HG03095 (cell line): ENCODE results near the gene MRPL37.

Source experiments
- ATAC-seq: cut with Tn5 transposase; IDR thresholded peaks from one replicate; pipeline ENCODE4 v1.9.1; 2021; ENCODE audit warnings: moderate library complexity; ENCODE audit not compliant: unreplicated experiment

The MRPL37 gene

DNA sequence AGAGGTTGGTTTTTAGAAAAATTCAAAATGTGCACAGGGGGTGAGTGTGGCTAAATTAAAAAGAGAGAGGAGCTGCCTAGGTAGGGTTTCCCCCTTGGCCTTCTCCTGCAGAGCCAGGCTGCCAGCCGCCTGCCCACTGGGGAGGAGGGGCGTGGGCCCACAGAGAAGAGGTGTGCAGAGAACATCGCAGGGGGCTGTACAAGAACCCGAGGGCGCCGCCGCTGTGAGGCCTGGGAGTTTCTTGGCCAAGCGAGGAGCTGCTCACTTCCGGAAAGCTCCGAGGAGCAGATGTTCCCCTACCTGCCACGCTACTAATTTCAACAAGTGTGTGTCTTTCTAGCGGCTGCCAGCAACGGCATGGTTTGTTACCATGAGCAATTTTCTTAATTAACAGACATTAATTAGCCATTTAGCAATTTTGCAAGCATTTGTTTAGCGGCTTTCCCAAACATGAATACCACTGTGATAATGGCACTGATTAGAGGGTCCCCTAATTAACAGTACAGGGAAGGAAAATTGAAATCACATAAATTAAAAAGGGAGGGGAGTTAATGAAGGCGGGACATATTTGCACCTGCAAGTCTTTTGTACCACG is 59.7 kb downstream of the MRPL37 start:
- no peak for ATAC-seq

DNA sequence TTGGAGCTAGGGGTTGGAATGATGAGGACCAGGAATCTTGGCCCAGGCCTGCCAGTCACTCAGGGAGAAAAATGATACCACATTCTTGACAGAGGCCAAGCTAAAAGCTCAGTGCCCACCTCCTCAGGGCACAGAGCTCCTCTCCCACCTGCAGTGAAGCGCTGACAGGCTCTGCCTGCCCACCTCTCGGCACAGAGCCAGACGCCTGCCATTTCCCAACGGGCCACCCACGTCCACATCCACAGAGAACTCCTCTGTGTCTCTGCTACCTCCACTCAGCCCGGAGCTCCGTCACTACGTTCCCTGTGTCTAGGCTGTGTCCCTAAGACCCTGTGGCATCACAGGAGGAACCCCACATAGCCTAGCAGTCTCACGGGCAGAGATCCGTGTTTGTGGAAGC is 60.8 kb downstream of the MRPL37 start:
- no peak for ATAC-seq

DNA sequence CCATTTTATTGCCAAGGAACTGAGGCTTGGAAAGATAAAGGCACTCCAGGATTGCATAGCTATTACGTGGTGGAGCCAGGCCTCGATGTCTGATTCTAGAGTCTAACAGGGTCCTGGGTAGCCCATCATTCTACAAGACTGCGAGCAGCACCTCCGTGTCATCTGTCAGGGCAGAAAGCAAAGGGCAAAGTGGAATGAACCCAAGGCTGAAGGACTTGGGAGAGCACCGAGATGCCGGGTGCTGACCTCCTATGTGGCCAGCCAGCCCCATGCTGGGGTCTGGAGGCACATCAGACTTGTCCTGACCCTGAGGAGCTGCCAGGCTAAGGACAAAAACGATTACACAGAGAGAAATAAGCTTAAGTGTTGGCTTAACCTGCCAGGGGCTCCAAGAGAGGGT is 62.3 kb downstream of the MRPL37 start:
- no peak for ATAC-seq

DNA sequence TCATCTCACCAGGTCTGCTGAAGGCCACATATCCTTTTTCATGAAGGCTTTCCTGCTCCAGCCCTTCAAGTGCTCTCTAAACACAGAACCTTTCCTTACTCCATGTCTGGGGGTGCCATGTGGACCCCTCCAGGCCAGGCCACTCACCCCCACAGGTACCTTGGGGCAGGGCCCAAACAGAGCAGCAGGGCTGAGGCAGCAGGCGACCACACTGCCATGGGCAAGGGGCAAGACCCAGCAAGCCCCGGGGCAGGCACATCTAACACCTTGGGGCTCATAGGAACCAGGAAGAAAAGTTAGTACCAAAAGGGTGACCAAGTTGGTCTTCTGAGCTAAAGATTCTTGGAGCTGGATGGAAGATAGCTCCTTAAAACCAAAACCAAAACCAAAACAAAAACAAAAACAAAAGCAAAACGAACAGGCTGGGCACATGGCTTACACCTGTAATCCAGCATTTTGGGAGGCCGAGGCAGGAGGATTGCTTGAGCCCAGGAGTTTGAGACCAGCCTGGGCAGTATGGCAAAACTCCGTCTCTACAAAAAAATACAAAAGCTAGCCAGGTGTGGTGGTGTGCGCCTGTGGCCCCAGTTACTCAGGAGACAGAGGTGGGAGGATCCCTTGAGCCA is 63.7 kb downstream of the MRPL37 start:
- ATAC-seq = no peak

DNA sequence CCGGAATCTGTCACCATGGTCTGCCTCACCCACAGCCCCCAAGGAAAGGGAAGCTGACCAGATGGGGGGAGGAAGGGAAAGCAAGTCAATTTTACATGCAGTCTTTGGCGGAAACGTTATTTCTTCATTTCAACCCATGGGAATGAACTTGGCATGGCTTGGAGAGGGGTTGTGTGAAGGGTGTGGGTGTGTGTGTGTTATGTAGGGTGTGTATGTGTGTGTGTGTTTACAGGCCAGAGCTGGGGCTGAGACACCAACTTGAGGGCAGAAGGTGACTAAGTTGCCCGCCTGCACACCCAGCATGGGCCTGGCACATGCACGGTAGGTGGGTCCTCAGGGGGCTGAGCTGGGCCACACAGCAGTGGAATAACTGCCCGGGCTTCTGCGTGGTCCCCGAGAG is 65.2 kb downstream of the MRPL37 start:
- no peak for ATAC-seq

DNA sequence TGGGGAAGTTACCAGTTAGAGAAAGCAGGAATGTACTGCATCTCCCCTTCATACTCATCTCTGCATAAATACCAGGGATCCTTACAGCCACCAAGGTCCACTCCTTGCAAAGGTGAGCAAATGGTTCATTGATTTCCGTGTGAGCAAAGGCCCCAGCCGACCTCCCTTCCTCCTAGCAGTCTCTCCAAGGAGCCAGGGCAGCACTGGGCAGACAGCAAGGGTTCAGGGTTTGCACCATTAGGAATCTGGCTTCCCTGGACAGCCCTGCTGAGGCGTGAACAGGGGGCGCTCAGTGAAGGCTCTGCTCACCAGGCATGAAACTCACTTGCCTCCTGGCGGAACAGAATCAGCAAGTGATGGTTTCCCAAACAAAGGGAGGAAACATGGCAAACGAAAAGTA is 65.7 kb downstream of the MRPL37 start:
- ATAC-seq = no peak

DNA sequence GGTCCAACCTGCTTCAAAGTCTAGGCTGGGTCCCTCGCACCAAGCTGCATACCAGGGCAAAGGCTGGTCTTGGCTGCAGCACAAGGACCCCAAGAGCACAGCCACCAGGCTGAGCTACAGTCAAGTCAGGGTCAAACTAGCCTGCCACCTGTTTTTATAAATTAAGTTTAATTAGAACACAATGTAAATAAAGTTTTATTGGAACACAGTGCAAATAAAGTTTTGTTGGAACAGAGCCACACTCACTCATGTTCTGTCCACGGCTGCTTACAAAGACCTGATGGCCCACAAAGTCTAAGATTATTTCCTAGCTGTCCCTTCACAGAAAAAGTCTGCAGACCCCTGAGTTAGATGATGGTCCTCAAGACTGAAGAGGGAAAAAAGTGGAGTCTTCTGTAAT is 66.2 kb downstream of the MRPL37 start:
- ATAC-seq = no peak

DNA sequence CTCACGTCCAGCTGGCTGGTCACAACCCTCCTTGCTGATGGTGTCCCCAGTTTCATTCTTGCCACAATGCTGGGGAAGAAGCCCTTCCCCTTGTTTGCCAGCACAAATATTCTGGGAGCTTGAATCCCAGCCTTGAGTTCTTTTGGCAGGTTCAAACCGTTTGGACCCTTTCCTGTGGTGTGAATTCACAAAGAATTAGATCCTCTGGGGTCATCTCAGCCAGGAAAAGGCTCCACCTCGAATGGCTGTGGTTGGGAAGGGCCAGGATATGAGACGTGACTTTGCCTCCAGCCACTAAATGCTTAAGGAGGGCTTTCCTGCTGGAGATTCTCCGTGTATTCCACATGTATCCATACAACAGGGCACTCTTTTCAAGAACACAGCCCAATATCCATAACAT is 66.9 kb downstream of the MRPL37 start:
- ATAC-seq = no peak
